BE2C (cell line): ENCODE data around the gene GINS3.
A peak's percentile ranks its signal among the peaks of the same experiment; 100 is the strongest.

Experiments
- DNase-seq: peaks from one replicate; pipeline ENCODE4 v3.0.0-alpha.2; 2020
- H3K27me3 ChIP-seq: fragments of 250-450 bp; sonication (Bioruptor Pico); 2 replicates; pipeline ENCODE4 v1.5.1; 2020; ENCODE audit warnings: mild to moderate bottlenecking
- H3K36me3 ChIP-seq: fragments of 250-450 bp; sonication (Bioruptor Pico); 2 replicates; pipeline ENCODE4 v1.5.1; 2020; ENCODE audit warnings: mild to moderate bottlenecking
- H3K4me1 ChIP-seq: fragments of 250-450 bp; sonication (Bioruptor Pico); 2 replicates; pipeline ENCODE4 v1.5.1; 2020
- H3K4me3 ChIP-seq: 2 replicates; pipeline ENCODE4 v1.5.1; 2011; ENCODE audit warnings: low read depth, low read length
- H3K9me3 ChIP-seq: fragments of 250-450 bp; sonication (Bioruptor Pico); 2 replicates; pipeline ENCODE4 v1.5.1; 2020
- CTCF ChIP-seq: IDR thresholded peaks from 2 replicates; pipeline ENCODE4 v1.5.1; 2012; ENCODE audit warnings: mild to moderate bottlenecking, low read depth, low read length

The GINS3 gene

DNA sequence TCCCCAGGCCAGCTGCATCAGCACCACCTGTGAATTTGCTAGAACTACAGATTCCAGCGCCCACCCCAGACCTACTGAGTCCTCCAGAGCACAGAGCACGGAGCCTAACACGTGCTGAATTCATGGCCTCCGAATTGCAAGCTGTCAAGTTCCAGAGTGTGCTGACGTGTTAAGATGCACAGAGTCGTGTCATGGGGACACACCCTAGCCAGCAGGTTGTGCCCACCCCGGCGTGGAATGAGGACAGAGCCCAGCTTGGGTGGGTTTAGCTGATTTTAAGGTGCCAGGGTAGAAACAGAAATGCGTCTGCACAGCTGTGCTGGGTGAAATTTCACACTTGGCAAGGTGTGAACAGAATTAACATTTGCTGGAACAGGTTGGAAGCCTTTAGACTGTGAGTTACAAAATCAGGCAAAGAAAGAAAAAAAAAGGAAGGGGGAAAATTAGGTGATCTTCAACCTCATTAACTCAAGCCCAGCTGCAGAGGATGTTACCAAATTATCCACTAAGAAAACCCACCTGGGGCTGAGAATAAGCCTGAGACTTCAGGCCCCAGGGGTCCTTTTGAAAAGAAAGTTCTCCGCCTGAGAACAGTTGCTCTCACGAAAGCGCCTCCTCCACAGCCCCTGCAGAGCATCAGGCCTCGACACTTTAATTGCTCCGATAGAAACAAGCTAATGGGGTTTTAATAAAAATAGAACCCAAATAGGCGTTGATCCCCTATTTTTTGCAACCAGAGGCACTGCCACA, 27.1 kb downstream of the GINS3 start:
- no peaks in the 10 kb centered on the region for H3K27me3 ChIP-seq
- no peak overlapping the region for H3K4me3 ChIP-seq
- TF ChIP-seq CTCF: no peak
- H3K9me3 ChIP-seq: no peaks in the 10 kb centered on the region
- peaks cover 22% of the 10 kb centered on the region for H3K4me1 ChIP-seq
- no peak for DNase-seq
- no peaks in the 10 kb centered on the region for H3K36me3 ChIP-seq

DNA sequence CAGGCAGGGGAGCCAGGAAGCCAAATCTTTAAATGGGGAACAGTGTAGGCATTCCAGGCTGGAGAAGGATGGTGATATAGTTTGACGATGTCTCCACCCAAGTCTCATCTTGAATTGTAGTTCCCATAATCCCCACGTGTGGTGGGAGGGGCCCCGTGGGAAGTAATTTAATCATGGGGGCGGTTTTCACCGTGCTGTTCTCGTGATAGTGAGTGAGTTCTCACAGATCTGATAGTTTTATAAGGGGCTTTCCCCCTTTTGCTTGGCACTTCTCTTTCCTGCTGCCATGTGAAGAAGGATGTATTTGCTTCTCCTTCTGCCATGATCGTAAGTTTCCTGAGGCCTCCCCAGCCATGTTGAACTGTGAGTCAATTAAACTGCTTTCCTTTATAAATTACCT, 28.8 kb downstream of the GINS3 start:
- TF ChIP-seq CTCF: no peak
- H3K4me1 ChIP-seq: peaks cover 22% of the 10 kb centered on the region
- no peaks in the 10 kb centered on the region for H3K36me3 ChIP-seq
- peak overlapping the region; percentile 34 for H3K4me3 ChIP-seq
- H3K9me3 ChIP-seq: no peaks in the 10 kb centered on the region
- H3K27me3 ChIP-seq: no peaks in the 10 kb centered on the region
- no peak for DNase-seq

DNA sequence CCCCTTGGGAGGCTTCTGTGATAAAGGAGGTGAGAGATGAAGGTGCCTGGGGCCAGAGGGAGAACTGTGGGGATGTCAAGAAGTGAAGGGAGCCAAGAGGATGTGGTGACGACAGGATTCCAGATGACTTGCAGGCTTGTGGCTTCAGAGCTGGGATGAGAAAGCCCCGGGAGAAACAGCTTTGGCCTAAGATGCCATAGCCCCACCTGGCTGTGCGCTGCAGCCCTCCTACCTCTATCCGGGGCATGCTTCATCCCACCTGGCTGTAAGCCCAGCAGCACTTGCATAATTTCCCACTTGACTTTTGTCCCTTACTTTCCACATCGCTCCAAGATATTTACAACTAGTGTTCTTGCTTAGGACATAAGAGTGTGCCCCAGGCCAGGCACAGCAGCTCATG, 29.3 kb downstream of the GINS3 start:
- no peaks in the 10 kb centered on the region for H3K27me3 ChIP-seq
- peak; percentile 37 for DNase-seq
- H3K36me3 ChIP-seq: no peaks in the 10 kb centered on the region
- H3K9me3 ChIP-seq: no peaks in the 10 kb centered on the region
- no peak for TF ChIP-seq CTCF
- peak overlapping the region; percentile 34 for H3K4me3 ChIP-seq
- H3K4me1 ChIP-seq: peaks cover 22% of the 10 kb centered on the region

DNA sequence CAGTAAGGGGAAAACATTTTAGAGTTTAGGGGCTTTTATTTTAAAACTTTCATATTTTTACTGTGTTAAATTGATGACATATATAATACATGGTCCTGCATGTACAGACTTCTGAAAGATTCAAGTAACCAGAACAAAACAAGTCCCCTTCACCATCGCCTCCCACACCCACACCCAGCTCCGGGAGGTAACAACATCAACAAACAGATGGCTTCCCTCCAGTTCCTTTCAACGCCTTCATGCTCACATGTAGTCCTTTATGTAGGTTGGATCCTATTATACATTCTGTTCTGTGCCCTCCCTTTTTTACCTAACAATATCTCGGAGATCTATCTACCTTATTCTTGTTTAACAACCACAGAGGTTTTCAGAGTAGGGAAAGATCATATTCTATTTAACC, 30.5 kb downstream of the GINS3 start:
- peaks cover 17% of the 10 kb centered on the region for H3K4me1 ChIP-seq
- H3K9me3 ChIP-seq: no peaks in the 10 kb centered on the region
- no peak for DNase-seq
- H3K4me3 ChIP-seq: no peak overlapping the region
- H3K27me3 ChIP-seq: no peaks in the 10 kb centered on the region
- no peaks in the 10 kb centered on the region for H3K36me3 ChIP-seq
- no peak for TF ChIP-seq CTCF

DNA sequence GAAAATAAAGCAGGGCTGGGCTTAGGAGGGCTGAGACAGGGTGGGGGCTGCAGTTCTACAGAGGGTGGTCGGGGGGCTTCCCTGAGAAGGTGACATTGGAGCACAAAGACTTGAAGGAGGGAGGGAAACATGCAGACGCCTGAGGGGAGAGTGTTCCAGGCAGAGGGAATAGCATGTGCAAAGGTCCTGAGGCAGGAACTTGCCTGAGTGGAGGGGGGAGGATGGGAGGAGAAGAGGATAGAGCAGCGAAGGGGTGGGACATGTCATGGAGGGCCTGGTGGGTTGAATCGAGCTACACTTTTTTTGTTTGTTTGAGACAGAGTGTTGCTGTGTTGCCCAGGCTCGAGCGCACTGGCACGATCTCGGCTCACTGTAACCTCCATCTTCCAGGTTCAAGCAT, 33.0 kb downstream of the GINS3 start:
- Histone ChIP-seq H3K9me3 (no peaks in the 10 kb centered on the region), H3K27me3 (no peaks in the 10 kb centered on the region), H3K4me1 (peaks cover 9% of the 10 kb centered on the region), H3K4me3 (no peak overlapping the region), H3K36me3 (no peaks in the 10 kb centered on the region)
- TF ChIP-seq CTCF: no peak
- DNase-seq: no peak

GRCh38 chr16:58425756-58426494, 33.7 kb downstream of the GINS3 start:
- Histone ChIP-seq H3K9me3 (no peaks in the 10 kb centered on the region), H3K36me3 (no peaks in the 10 kb centered on the region), H3K4me3 (no peak overlapping the region), H3K4me1 (peaks cover 7% of the 10 kb centered on the region), H3K27me3 (no peaks in the 10 kb centered on the region)
- no peak for DNase-seq
- TF ChIP-seq CTCF: no peak
